ENCODE data around the gene UBR7. TPM values are rescaled to one million over a fixed set of nuclear protein-coding genes. Genes with fewer than 3 reads are reported as not detected.

UBR7 gene
- total RNA-seq, 1 donor from 2014 or later, result 22.1 TPM

- DNase-seq, result no peak
- intact Hi-C loops (cut with micrococcal nuclease), result no loop called here
- no peak for ATAC-seq
Measured at GRCh38 chr14:93239869-93240677, 33.0 kb downstream of the UBR7 start.

GRCh38 chr14:93240678-93241000, 33.6 kb downstream of the UBR7 start:
- intact Hi-C loops (cut with micrococcal nuclease), result no loop called here
- ATAC-seq, result no peak
- DNase-seq, result no peak

GRCh38 chr14:93245764-93246420, 38.8 kb downstream of the UBR7 start:
- DNase-seq (no peak), ATAC-seq (no peak)
- intact Hi-C loops (cut with micrococcal nuclease), result no loop called here

DNA sequence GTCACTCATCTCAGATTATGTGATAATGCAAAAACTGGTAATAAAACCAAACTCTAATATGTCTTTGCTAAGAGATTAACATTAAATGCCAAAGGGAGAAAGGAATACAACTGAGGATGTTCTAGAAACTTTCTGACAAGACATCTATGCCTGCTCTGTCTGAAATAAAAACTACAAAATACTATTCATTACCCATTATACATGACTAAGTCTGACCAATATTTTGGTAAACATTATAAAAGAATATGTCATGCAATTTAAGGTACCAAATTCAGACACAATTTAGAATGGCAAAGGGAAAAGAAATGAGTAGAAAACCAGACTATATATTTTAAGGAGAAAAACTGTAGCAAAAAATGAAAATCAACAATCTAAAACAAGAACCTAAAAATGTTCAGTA, 39.5 kb downstream of the UBR7 start:
- DNase-seq (no peak), ATAC-seq (no peak)
- intact Hi-C loops (cut with micrococcal nuclease), result no loop called here

DNA sequence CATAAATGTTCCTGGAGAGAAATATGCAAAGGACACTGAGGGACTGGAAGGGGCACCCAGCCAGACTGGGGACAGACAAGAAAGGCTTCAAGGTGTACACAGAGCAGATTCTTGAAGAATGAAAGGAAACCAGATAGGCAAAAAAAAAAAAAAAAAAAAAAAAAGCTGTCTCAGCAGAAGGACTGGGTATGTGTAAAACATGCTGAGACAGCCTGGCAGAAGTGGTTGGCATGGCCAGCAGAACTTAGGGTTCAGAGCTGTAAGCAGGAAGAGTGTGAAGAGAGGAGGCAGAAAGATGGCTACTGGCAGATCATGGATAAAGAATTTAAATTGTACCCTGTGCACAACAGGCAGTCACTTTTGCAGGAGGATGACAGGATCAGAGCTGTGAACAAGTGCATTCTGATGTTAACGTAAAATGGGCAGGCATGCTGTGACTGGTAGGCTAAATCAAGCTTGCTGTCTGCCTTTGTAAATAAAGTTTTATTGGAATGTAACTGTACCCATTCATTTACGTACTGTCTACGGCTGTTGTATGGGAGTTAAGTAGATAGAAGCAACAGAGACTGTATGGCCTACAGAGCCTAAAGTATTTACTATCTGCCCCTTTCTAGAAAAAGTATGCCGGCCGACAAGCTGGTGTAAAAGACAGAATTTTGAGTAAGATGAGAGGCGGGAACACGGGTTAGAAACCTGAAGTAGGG, 42.2 kb downstream of the UBR7 start:
- ATAC-seq (no peak), DNase-seq (no peak)
- intact Hi-C loops (cut with micrococcal nuclease), result no loop called here

GRCh38 chr14:93262446-93262845, 55.4 kb downstream of the UBR7 start:
- intact Hi-C loops (cut with micrococcal nuclease), result no loop called here
- ATAC-seq (no peak), DNase-seq (no peak)

GRCh38 chr14:93263416-93263815, 56.4 kb downstream of the UBR7 start:
- no peak for DNase-seq
- intact Hi-C loops (cut with micrococcal nuclease), result no loop called here
- ATAC-seq, result no peak

DNA sequence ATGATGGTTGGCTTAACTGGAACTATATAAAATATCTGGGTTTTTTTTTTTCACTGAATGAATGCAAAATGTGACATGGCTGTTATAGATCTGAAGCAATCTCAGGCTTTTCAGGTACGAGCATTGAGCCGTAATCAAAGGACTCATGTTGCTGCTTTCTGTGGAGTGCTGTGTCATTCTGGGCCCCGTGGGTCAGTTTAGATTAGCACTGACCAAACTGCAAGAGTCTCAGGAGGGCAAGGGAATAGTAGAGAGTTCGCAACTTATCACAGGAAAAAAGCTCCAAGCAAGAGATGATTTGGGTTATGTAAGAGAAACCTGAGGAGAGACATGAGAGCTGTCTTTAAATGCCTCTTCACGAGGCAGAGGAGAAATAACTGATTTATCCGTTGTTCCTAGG, 59.1 kb downstream of the UBR7 start:
- DNase-seq (no peak), ATAC-seq (no peak)
- intact Hi-C loops (cut with micrococcal nuclease), result no loop called here

DNA sequence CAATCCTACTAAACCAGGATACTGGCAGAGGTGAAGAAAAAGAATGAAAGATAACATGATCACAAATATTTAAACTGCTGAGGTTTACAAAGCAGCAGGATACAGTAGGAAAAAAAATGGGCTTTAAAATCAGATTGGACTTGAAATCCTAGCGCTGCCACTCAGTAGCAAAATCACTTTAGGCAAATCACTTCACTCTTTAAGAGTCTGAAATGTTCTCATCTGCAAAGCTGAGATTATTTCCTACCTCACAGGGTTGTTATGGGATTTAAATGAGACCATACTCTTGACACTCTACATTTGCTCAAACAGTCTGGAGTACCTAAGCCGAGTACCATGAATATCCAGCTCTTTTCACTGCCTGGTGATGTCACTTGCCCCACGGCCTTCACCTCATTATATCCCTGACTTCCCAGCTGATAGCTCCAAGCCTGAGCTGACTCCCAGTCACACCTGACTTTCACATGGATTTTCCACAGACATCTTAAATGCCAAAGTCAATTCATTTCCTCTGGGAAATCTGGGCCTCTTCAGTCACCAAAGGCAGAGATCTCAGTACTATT, 60.2 kb downstream of the UBR7 start:
- no peak for ATAC-seq
- intact Hi-C loops (cut with micrococcal nuclease), result no loop called here
- DNase-seq, result no peak

GRCh38 chr14:93268406-93268805, 61.4 kb downstream of the UBR7 start:
- ATAC-seq (no peak), DNase-seq (no peak)
- intact Hi-C loops (cut with micrococcal nuclease), result no loop called here

DNA sequence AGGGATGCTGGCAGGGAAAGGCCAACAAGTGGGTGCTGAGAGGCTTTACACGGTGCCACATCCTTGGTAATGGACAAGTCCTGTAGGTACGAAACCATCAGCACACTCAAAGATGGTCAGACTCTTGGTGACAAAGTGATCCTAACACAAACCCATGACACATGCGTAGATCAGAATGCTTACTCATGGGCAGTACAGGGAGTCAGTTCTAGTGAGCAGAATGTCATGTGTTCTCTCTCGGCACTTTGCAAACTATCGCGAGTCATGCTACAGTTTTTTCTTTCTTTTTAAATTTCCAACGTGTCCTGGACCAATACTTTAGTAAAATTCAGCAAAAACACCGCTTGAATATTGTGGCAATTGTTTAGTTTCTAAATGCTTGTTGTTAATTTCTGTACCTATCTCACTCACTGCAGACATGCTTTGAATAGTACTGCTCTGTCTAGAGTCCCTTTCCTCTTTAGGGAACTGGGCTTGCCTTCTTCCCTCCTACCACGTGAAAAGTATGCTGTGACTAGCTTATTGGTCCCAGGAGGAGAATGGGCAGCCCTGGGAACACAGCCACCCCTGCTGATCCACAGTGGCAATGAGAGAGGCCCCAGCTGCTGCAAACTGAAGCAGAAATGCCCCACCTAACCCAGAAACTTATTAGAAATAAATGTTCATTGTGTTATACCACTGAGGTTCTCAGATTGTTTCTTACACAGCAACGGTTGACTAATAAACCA, 62.4 kb downstream of the UBR7 start:
- peak; percentile 61 for ATAC-seq
- intact Hi-C loops (cut with micrococcal nuclease), result no loop called here
- no peak for DNase-seq

DNA sequence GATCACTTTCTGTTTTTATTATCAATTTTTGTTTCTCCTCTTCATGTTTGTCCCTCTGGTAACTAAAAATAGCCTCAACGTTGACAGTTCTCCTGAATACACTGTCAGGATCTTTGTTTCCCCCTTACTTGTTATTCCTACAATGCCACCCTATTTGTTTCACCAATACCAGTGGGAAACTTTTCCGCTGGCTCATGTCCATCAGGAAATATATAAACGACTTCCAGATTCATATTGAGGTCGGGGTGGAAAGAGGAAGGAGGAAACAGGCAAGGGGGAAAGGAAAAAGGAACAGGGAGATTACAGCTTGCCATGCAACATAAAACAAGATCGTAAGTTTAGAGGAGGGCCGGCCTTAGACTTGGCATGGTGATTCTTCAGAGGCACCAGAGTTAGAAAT, 64.1 kb downstream of the UBR7 start:
- DNase-seq, result no peak
- intact Hi-C loops (cut with micrococcal nuclease), result no loop called here
- no peak for ATAC-seq

DNA sequence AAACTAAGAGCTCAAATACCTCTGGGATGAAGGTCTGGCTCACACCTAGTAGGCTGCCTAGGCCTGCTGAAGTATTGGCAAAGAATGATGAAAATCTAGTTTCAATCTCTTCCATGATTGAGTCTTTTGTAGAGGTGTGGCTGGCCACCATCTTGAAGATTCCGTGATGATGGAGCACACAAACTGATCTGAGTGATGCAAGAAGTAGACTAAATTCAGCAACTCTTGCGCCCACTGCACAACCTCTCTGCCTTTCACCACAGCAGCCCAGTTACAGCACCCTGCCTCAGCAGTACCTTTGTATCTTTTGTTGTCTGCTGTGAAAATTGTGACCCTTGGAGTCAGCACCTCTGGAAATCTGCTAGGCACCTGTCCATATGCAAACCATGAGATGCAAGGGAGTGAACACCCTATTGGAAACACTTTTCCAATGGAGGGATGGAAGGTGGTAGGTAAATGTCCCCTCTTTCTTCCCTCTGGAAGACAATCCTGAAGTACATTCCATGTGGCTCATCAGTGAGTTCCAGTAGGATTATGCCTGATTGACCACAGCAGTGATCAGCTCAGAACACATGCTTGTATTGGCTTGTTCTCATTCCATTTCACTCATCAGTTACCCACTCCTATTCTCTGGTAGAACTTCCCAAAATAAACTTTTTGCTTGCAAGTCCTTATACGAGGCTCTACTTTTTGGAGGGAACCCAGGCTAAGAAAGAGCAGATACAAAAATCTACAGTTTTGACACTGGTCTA, 67.2 kb downstream of the UBR7 start:
- ATAC-seq (no peak), DNase-seq (no peak)
- intact Hi-C loops (cut with micrococcal nuclease), result no loop called here

DNA sequence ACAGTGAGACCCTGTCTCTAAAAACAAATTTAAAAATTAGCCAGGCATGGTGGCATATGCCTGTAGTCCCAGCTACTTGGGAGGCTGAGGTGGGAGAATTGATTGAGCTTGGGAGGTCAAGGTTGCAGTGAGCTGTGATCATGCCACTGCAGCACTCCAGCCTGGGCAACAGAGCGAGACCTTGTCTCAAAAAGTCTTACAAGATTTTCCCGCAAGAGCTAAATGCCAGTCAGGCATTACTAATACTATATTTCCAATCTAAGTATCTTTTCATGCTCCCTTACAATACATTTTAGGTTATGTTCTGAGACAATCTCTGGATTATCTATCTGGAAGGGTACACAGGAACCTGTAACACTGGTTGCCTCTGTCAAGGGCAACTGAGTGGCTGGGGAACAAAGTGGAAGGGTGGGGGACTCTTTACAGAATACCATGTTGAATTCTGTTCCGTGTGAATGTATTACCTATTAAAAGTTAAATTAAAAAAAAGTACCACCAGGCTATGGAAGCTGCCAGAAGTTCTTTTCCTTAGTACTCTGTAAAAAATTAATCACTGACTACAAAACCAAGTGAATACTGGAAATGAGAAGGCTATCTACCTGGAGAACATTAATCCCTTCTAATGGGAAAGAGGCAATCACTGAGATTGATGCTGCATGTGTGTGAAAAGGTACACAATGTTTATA, 69.1 kb downstream of the UBR7 start:
- DNase-seq (no peak), ATAC-seq (no peak)
- intact Hi-C loops (cut with micrococcal nuclease), result no loop called here

Measured in left ventricle myocardium superior (tissue), 1 donor.